Astrocyte (in vitro differentiated cells and primary cell): ENCODE results near the gene DISC1. TPM values are rescaled to one million over a fixed set of nuclear protein-coding genes. Genes with fewer than 3 reads are reported as not detected.

ENCODE experiments used
- DNase-seq: peaks from one replicate; pipeline ENCODE4 v3.0.0-alpha.2; 2010; ENCODE audit warnings: low read depth
- FAIRE-seq: peaks from 2 replicates; lab custom pipeline; 2011; peaks lifted over from hg19 to GRCh38; lab: Jason Lieb, UNC
- H2AFZ ChIP-seq: 2 replicates; pipeline ENCODE4 v1.6.0; 2012; ENCODE audit warnings: low read depth, low read length, inconsistent platforms
- H3K27ac ChIP-seq: 2 replicates; pipeline ENCODE4 v1.5.1; 2011; ENCODE audit warnings: low read depth, low read length, inconsistent platforms
- H3K27me3 ChIP-seq: 2 replicates; pipeline ENCODE4 v1.6.0; 2011; ENCODE audit warnings: low read length, inconsistent platforms; ENCODE audit not compliant: insufficient read depth
- H3K36me3 ChIP-seq: 2 replicates; pipeline ENCODE4 v1.5.1; 2011; ENCODE audit warnings: low read length, inconsistent platforms; ENCODE audit not compliant: insufficient read depth
- H3K4me1 ChIP-seq: 2 replicates; pipeline ENCODE4 v1.5.1; 2011; ENCODE audit warnings: low read length, inconsistent platforms; ENCODE audit not compliant: insufficient read depth
- H3K4me2 ChIP-seq: 2 replicates; pipeline ENCODE4 v1.6.0; 2012; ENCODE audit warnings: low read length, inconsistent platforms
- H3K4me3 ChIP-seq: 2 replicates; pipeline ENCODE4 v1.5.1; 2011; ENCODE audit warnings: low read depth, mild to moderate bottlenecking, low read length, inconsistent platforms; ENCODE audit not compliant: insufficient read depth
- H3K79me2 ChIP-seq: 2 replicates; pipeline ENCODE4 v1.6.0; 2012; ENCODE audit warnings: mild to moderate bottlenecking, low read length, inconsistent platforms; ENCODE audit not compliant: insufficient read depth
- H3K9ac ChIP-seq: 2 replicates; pipeline ENCODE4 v1.6.0; 2012; ENCODE audit warnings: mild to moderate bottlenecking, low read length, inconsistent platforms
- H3K9me3 ChIP-seq: 2 replicates; pipeline ENCODE4 v1.5.1; 2012; ENCODE audit warnings: low read depth, mild to moderate bottlenecking, low read length, inconsistent platforms; ENCODE audit not compliant: insufficient read depth
- H4K20me1 ChIP-seq: 2 replicates; pipeline ENCODE4 v1.6.0; 2012; ENCODE audit warnings: low read length, inconsistent platforms; ENCODE audit not compliant: insufficient read depth
- H3K27ac Mint-ChIP-seq: one replicate; pipeline ENCODE4 v1.8.0; 2021; ENCODE audit warnings: mild to moderate bottlenecking, mixed read lengths; ENCODE audit not compliant: unreplicated experiment
- H3K27me3 Mint-ChIP-seq: one replicate; pipeline ENCODE4 v1.8.0; 2021; ENCODE audit warnings: low read depth, mixed read lengths; ENCODE audit not compliant: unreplicated experiment
- H3K36me3 Mint-ChIP-seq: one replicate; pipeline ENCODE4 v1.8.0; 2021; ENCODE audit warnings: low read depth, mixed read lengths; ENCODE audit not compliant: unreplicated experiment
- H3K4me1 Mint-ChIP-seq: one replicate; pipeline ENCODE4 v1.8.0; 2021; ENCODE audit warnings: low read depth, mixed read lengths; ENCODE audit not compliant: unreplicated experiment
- H3K4me3 Mint-ChIP-seq: one replicate; pipeline ENCODE4 v1.8.0; 2021; ENCODE audit warnings: mild to moderate bottlenecking, moderate library complexity, mixed read lengths; ENCODE audit not compliant: unreplicated experiment
- H3K9me3 Mint-ChIP-seq: one replicate; pipeline ENCODE4 v1.8.0; 2021; ENCODE audit warnings: mild to moderate bottlenecking, mixed read lengths; ENCODE audit not compliant: unreplicated experiment
- EZH2 ChIP-seq: IDR thresholded peaks from 2 replicates; pipeline ENCODE4 v1.6.1; 2012; ENCODE audit warnings: mild to moderate bottlenecking, low read length, inconsistent platforms; ENCODE audit not compliant: insufficient read depth
- total RNA-seq: library from RNA; stranded (reverse); gene quantifications from 2 replicates; pipeline ENCODE4 v1.2.1, GENCODE V29; 2021
- TF ChIP-seq, protein P1 (sequence below): IDR thresholded peaks from 2 replicates; pipeline ENCODE4 v1.5.1; 2011; ENCODE audit warnings: low read depth, mild to moderate bottlenecking, inconsistent platforms, low read length, moderate library complexity; ENCODE audit not compliant: insufficient read depth

DISC1 gene
- total RNA-seq, 1 donor from 2014 or later = 9.1 TPM

DNA sequence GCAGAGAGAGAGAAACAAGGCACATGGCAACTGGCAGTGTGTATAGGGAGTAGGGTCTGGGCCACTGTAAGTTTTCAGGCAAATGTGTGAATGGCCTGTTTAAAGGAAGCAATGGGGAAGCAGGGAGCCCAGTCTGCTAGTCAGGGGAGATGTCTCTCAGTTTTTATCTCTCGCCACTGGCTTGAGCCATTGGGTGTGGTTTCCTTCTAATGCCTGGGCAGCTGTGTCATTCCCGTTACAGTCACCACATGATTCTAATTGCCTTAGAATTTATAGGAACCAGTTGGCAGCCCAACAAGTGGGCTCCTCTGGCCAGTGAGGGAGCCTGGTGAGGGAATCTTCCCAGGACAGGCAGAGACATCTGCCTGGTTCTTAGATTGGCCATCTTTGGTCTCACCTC is 182.4 kb downstream of the DISC1 start:
- H3K9me3 Mint-ChIP-seq = peaks cover 3% of the 10 kb centered on the region
- peaks cover 4% of the 10 kb centered on the region for H3K4me1 Mint-ChIP-seq
- peak overlapping the region; percentile 12 for H3K9ac ChIP-seq
- H3K27me3 Mint-ChIP-seq = no peaks in the 10 kb centered on the region
- H3K36me3 Mint-ChIP-seq = peaks cover 15% of the 10 kb centered on the region
- no peaks in the 10 kb centered on the region for H3K9me3 ChIP-seq
- no peaks in the 10 kb centered on the region for H3K27me3 ChIP-seq
- no peaks in the 10 kb centered on the region for H4K20me1 ChIP-seq
- peaks cover 6% of the 10 kb centered on the region for H3K4me1 ChIP-seq
- H3K27ac ChIP-seq = no peak overlapping the region
- no peak overlapping the region for H3K27ac Mint-ChIP-seq
- H2AFZ ChIP-seq = peak overlapping the region; percentile 7
- TF ChIP-seq EZH2 = no peak
- TF ChIP-seq, protein P1, sequence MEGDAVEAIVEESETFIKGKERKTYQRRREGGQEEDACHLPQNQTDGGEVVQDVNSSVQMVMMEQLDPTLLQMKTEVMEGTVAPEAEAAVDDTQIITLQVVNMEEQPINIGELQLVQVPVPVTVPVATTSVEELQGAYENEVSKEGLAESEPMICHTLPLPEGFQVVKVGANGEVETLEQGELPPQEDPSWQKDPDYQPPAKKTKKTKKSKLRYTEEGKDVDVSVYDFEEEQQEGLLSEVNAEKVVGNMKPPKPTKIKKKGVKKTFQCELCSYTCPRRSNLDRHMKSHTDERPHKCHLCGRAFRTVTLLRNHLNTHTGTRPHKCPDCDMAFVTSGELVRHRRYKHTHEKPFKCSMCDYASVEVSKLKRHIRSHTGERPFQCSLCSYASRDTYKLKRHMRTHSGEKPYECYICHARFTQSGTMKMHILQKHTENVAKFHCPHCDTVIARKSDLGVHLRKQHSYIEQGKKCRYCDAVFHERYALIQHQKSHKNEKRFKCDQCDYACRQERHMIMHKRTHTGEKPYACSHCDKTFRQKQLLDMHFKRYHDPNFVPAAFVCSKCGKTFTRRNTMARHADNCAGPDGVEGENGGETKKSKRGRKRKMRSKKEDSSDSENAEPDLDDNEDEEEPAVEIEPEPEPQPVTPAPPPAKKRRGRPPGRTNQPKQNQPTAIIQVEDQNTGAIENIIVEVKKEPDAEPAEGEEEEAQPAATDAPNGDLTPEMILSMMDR = no peak
- no peak overlapping the region for H3K4me3 Mint-ChIP-seq
- H3K4me2 ChIP-seq = peak overlapping the region; percentile 52
- H3K36me3 ChIP-seq = no peaks in the 10 kb centered on the region
- H3K4me3 ChIP-seq = no peak overlapping the region
- H3K79me2 ChIP-seq = no peaks in the 10 kb centered on the region
- DNase-seq (peak; percentile 72), FAIRE-seq (no peak)

DNA sequence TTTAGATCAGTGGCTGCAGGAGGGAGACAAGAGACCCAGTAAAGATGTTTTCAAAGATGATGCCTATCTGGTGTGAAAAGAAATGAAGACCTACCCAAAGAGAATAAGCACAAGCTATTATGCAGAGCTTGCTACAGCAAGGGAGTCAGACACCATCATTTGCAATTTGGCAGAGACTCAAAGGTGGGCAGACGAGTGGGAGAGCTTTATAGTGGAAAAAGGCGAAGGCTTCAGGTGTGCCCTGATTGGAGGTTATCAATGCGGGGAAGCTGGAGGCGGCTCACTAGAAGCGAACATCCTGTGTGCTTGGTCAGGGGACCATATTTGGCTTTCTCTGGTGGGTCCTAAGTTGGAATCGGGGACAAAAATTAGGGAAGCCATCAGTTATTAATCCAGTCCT is 183.8 kb downstream of the DISC1 start:
- no peaks in the 10 kb centered on the region for H3K36me3 ChIP-seq
- TF ChIP-seq, protein P1 = no peak
- TF ChIP-seq EZH2 = no peak
- H2AFZ ChIP-seq = no peak overlapping the region
- H3K79me2 ChIP-seq = no peaks in the 10 kb centered on the region
- Mint-ChIP-seq H3K9me3 (peaks cover 3% of the 10 kb centered on the region), H3K27ac (no peak overlapping the region), H3K4me3 (no peak overlapping the region), H3K27me3 (no peaks in the 10 kb centered on the region), H3K36me3 (peaks cover 16% of the 10 kb centered on the region), H3K4me1 (peaks cover 4% of the 10 kb centered on the region)
- FAIRE-seq = no peak
- no peak overlapping the region for H3K4me2 ChIP-seq
- H4K20me1 ChIP-seq = no peaks in the 10 kb centered on the region
- H3K9me3 ChIP-seq = no peaks in the 10 kb centered on the region
- peaks cover 6% of the 10 kb centered on the region for H3K4me1 ChIP-seq
- H3K27ac ChIP-seq = no peak overlapping the region
- no peak overlapping the region for H3K9ac ChIP-seq
- no peaks in the 10 kb centered on the region for H3K27me3 ChIP-seq
- H3K4me3 ChIP-seq = no peak overlapping the region
- no peak for DNase-seq

DNA sequence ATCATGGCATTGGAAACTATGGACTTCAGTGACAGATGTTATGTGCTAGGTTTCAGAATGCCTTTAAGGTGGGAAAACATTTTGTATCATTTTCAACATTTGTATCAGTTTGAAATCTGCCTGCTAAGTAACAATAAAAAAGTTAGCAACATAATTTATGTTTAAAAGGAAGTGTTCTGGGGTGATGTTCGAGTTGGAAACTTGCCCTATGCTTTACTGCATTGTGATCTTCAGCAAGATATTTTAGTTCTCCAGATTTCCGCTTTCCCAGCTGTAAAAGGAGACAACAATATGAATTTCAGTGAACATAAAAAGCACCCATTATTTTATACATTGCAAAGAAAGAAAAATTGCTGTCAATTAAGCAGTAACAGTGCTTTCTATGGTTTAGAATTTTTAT is 187.4 kb downstream of the DISC1 start:
- Histone ChIP-seq H3K4me3 (no peak overlapping the region), H3K27me3 (no peaks in the 10 kb centered on the region), H3K4me1 (peaks cover 8% of the 10 kb centered on the region), H3K27ac (no peak overlapping the region), H3K36me3 (no peaks in the 10 kb centered on the region), H4K20me1 (no peaks in the 10 kb centered on the region), H2AFZ (no peak overlapping the region), H3K9ac (no peak overlapping the region), H3K9me3 (no peaks in the 10 kb centered on the region), H3K4me2 (no peak overlapping the region), H3K79me2 (no peaks in the 10 kb centered on the region)
- peaks cover 6% of the 10 kb centered on the region for H3K4me1 Mint-ChIP-seq
- FAIRE-seq (no peak), DNase-seq (no peak)
- no peak overlapping the region for H3K4me3 Mint-ChIP-seq
- TF ChIP-seq EZH2 = no peak
- TF ChIP-seq, protein P1 = no peak
- peaks cover 3% of the 10 kb centered on the region for H3K9me3 Mint-ChIP-seq
- no peaks in the 10 kb centered on the region for H3K27me3 Mint-ChIP-seq
- H3K27ac Mint-ChIP-seq = no peak overlapping the region
- H3K36me3 Mint-ChIP-seq = peaks cover 15% of the 10 kb centered on the region
